NCI-H345 treated with DMSO at 0.1 percent for 48 hours (cell line): ENCODE data around the gene GTF2H3.

ENCODE experiments used
- DNase-seq: peaks from one replicate; lab custom pipeline; 2025; ENCODE audit not compliant: unreplicated experiment; lab: John Stamatoyannopoulos, UW

The GTF2H3 gene

GRCh38 chr12:123705935-123706334 is 72.3 kb downstream of the GTF2H3 start:
- no peak for DNase-seq

GRCh38 chr12:123707466-123707865 is 73.8 kb downstream of the GTF2H3 start:
- no peak for DNase-seq
